Osteocyte (in vitro differentiated cells): ENCODE measurements around the gene LRRC28. TPM values are rescaled to one million over a fixed set of nuclear protein-coding genes. Genes with fewer than 3 reads are reported as not detected.

Experiments used
- DNase-seq: peaks from one replicate; pipeline ENCODE4 v3.0.0; 2021; ENCODE audit warnings: mixed read lengths; ENCODE audit not compliant: unreplicated experiment; ENCODE audit errors: extremely low spot score
- H3K27ac Mint-ChIP-seq: one replicate; pipeline ENCODE4 v1.8.0; 2021; ENCODE audit warnings: mild to moderate bottlenecking, mixed read lengths; ENCODE audit not compliant: unreplicated experiment
- H3K27me3 Mint-ChIP-seq: one replicate; pipeline ENCODE4 v1.8.0; 2021; ENCODE audit warnings: mixed read lengths; ENCODE audit not compliant: unreplicated experiment
- H3K36me3 Mint-ChIP-seq: one replicate; pipeline ENCODE4 v1.8.0; 2021; ENCODE audit warnings: mixed read lengths; ENCODE audit not compliant: unreplicated experiment
- H3K4me1 Mint-ChIP-seq: one replicate; pipeline ENCODE4 v1.8.0; 2021; ENCODE audit warnings: mixed read lengths; ENCODE audit not compliant: unreplicated experiment
- H3K4me3 Mint-ChIP-seq: one replicate; pipeline ENCODE4 v1.8.0; 2021; ENCODE audit warnings: mild to moderate bottlenecking, moderate library complexity, mixed read lengths; ENCODE audit not compliant: unreplicated experiment
- H3K9me3 Mint-ChIP-seq: one replicate; pipeline ENCODE4 v1.8.0; 2021; ENCODE audit warnings: mixed read lengths; ENCODE audit not compliant: unreplicated experiment
- total RNA-seq: library from RNA; stranded (reverse); gene quantifications from 2 replicates; pipeline ENCODE4 v1.2.1, GENCODE V29; 2021
- TF ChIP-seq, protein P1 (sequence below): fragments of 200-600 bp; sonication (generic); IDR thresholded peaks from 2 replicates; pipeline ENCODE4 v1.5.0; 2021; ENCODE audit warnings: antibody characterized with exemption, mild to moderate bottlenecking, moderate library complexity

LRRC28 gene
- total RNA-seq, 1 donor from 2014 or later = 27.4 TPM

- Mint-ChIP-seq H3K4me1 (peaks cover 35% of the 10 kb centered on the region), H3K27me3 (no peaks in the 10 kb centered on the region), H3K36me3 (peaks cover 7% of the 10 kb centered on the region), H3K4me3 (no peak overlapping the region), H3K27ac (no peak overlapping the region), H3K9me3 (peaks cover 10% of the 10 kb centered on the region)
- DNase-seq = no peak
- TF ChIP-seq, protein P1, sequence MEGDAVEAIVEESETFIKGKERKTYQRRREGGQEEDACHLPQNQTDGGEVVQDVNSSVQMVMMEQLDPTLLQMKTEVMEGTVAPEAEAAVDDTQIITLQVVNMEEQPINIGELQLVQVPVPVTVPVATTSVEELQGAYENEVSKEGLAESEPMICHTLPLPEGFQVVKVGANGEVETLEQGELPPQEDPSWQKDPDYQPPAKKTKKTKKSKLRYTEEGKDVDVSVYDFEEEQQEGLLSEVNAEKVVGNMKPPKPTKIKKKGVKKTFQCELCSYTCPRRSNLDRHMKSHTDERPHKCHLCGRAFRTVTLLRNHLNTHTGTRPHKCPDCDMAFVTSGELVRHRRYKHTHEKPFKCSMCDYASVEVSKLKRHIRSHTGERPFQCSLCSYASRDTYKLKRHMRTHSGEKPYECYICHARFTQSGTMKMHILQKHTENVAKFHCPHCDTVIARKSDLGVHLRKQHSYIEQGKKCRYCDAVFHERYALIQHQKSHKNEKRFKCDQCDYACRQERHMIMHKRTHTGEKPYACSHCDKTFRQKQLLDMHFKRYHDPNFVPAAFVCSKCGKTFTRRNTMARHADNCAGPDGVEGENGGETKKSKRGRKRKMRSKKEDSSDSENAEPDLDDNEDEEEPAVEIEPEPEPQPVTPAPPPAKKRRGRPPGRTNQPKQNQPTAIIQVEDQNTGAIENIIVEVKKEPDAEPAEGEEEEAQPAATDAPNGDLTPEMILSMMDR = no peak
Measured at GRCh38 chr15:99328106-99329072, 77.1 kb downstream of the LRRC28 start.

DNA sequence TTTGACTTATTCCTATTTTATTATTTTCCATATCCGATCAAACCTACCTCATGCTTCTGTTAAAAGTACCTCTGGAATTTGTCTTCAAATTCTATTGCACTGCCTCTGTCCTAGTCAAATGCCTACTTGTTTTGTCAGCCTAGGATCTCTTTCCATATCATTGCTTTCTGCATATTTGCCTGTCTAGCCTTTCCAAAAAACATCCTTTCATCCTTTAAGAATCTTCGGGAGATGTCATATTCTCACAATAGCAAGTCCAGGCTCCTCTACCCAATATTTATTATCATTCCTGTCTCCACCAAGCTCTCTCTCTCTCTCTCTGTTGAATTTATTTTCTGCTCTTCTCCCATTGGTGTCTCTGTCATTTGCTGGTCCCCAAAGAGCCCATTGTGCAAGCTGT, 80.1 kb downstream of the LRRC28 start:
- H3K4me3 Mint-ChIP-seq = no peak overlapping the region
- DNase-seq = no peak
- H3K27me3 Mint-ChIP-seq = no peaks in the 10 kb centered on the region
- no peak overlapping the region for H3K27ac Mint-ChIP-seq
- TF ChIP-seq, protein P1 = no peak
- peaks cover 10% of the 10 kb centered on the region for H3K4me1 Mint-ChIP-seq
- H3K9me3 Mint-ChIP-seq = no peaks in the 10 kb centered on the region
- H3K36me3 Mint-ChIP-seq = peaks cover 7% of the 10 kb centered on the region

DNA sequence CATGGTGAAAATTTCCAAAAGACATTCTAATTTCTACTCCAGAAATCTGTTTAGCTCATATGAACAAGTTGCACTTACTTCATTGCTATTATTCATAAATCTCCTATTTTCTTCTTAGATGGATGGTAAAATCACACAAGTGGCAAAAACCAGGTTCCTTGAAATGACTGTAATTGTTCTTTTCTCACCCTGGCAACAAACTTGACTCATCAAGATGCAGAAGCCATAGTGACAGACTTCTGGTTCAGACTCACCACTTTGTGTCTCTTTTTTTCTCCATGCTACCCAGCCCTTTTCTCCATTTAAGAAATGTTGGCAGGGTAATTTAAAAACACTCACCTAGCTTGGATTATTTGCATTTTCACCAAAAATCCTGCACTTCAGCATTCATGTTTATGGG, 82.1 kb downstream of the LRRC28 start:
- peaks cover 6% of the 10 kb centered on the region for H3K4me1 Mint-ChIP-seq
- no peaks in the 10 kb centered on the region for H3K27me3 Mint-ChIP-seq
- H3K27ac Mint-ChIP-seq = no peak overlapping the region
- peaks cover 7% of the 10 kb centered on the region for H3K36me3 Mint-ChIP-seq
- no peak overlapping the region for H3K4me3 Mint-ChIP-seq
- H3K9me3 Mint-ChIP-seq = no peaks in the 10 kb centered on the region
- no peak for DNase-seq
- TF ChIP-seq, protein P1 = no peak

- H3K27me3 Mint-ChIP-seq = no peaks in the 10 kb centered on the region
- no peak for DNase-seq
- no peak overlapping the region for H3K4me3 Mint-ChIP-seq
- TF ChIP-seq, protein P1 = no peak
- no peak overlapping the region for H3K27ac Mint-ChIP-seq
- no peaks in the 10 kb centered on the region for H3K9me3 Mint-ChIP-seq
- H3K4me1 Mint-ChIP-seq = peaks cover 10% of the 10 kb centered on the region
- H3K36me3 Mint-ChIP-seq = peaks cover 7% of the 10 kb centered on the region
Measured at GRCh38 chr15:99333981-99334380, 82.7 kb downstream of the LRRC28 start.

- no peak overlapping the region for H3K4me3 Mint-ChIP-seq
- H3K36me3 Mint-ChIP-seq = peaks cover 7% of the 10 kb centered on the region
- no peaks in the 10 kb centered on the region for H3K27me3 Mint-ChIP-seq
- H3K4me1 Mint-ChIP-seq = peaks cover 13% of the 10 kb centered on the region
- H3K9me3 Mint-ChIP-seq = no peaks in the 10 kb centered on the region
- no peak for DNase-seq
- H3K27ac Mint-ChIP-seq = no peak overlapping the region
- TF ChIP-seq, protein P1 = no peak
Measured at GRCh38 chr15:99335508-99335907, 84.2 kb downstream of the LRRC28 start.
